GF-D8 (cell line): ENCODE data around the gene SLC15A4.
A peak's percentile ranks its signal among the peaks of the same experiment; 100 is the strongest.
"Not testable (repeated sequence)": the region's sequence is repeated elsewhere in the genome, so short reads cannot be mapped to it uniquely, and the experiment has no call there.

Source experiments
- DNase-seq: peaks from one replicate; lab custom pipeline; 2025; lab: John Stamatoyannopoulos, UW

Gene SLC15A4

DNA sequence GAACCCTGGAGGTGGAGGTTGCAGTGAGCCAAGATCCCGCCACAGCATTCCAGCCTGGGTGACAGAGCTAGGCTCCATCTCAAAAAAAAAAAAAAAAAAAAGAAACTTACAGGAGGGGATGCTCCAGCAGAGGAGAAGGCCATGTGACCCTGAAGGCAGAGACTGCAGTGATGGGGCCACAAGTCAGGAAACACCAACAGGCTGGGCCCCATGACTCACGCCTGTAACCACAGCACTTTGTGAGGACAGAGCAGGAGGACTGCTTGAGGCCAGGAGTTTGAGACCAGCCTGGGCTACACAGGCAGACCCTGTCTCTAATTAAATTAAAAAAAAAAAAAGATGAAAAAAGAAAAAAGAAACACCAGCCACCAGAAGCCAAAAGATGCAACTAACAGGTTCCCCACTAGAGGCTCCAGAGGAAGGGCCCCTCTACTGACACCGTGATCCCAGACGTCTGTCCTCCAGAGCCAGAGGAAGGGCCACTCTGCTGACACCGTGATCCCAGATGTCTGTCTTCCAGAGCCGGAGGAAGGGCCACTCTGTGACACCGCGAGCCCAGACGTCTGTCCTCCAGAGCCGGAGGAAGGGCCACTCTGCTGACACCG, 20.4 kb upstream of the SLC15A4 start:
- no peak for DNase-seq

- DNase-seq = no peak
Observed at GRCh38 chr12:128843538-128843937, 19.8 kb upstream of the SLC15A4 start.

- DNase-seq = no peak
Observed at GRCh38 chr12:128842579-128842978, 18.8 kb upstream of the SLC15A4 start.

- DNase-seq = no peak
Observed at GRCh38 chr12:128840862-128841468, 17.2 kb upstream of the SLC15A4 start.

GRCh38 chr12:128839885-128840284, 16.1 kb upstream of the SLC15A4 start:
- DNase-seq = not testable (repeated sequence)

- DNase-seq = no peak
Observed at GRCh38 chr12:128833418-128833817, 9.7 kb upstream of the SLC15A4 start.

- peak; percentile 50 for DNase-seq
Observed at GRCh38 chr12:128830505-128830893, 6.7 kb upstream of the SLC15A4 start.

- DNase-seq = no peak
Observed at GRCh38 chr12:128829861-128830504, 6.2 kb upstream of the SLC15A4 start.

GRCh38 chr12:128827724-128828123, 4.0 kb upstream of the SLC15A4 start:
- DNase-seq = no peak

DNA sequence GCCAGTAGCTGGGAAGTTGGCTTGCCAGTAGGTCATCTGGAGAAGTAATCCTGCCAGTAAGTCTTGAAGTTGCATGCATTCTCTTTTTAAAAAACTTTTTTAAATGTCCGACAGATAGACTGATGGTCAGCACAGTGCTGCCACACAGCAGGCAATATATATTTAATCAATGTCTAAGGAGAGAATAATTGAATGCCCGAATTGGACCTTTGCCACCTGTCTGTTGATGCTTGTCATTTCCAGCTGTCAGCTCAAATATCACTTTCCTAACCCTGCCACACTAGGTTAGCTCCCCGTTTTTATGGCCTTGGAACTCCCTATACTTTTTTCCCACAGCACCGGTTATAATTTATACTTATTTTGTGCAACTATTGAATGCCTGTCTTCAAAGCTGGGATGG, 2.1 kb upstream of the SLC15A4 start:
- no peak for DNase-seq

DNA sequence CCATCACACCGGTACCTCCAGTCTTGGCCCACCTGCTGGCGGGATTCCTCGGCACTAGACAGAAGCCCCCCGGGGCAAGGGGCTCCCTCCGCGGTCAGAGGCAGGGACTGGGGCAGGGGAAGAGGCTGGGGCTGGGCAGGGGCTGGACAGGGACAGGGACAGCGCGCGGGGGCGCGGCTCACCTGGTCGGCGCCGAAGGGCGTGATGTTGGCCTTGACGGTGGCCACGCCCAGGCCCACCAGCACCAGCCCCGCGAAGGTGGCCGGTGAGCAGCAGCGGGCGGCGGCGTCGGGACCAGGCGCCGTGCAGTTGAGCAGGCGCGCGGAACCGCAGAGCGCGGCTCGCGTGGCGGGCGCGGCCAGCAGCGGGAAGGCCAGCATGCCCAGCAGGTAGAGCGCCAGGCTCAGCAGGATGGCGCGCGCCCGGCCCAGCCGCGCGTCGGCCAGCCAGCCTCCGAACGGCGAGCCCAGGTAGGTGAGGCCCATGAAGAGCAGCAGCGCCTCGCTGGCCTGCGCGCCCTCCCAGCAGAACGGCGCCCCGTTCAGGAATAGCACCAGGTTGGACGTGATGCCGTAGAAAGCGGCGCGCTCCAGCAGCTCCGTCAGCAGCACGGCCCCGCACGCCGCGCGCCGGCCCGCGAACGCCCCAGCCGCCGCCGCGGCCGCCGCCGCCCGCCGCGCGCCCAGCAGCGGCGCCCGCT, 392 bp downstream of the SLC15A4 start:
- DNase-seq = no peak

- no peak for DNase-seq
Observed at GRCh38 chr12:128820723-128821432, 2.9 kb downstream of the SLC15A4 start.

- no peak for DNase-seq
Observed at GRCh38 chr12:128820253-128820652, 3.5 kb downstream of the SLC15A4 start.

GRCh38 chr12:128819293-128820144, 4.2 kb downstream of the SLC15A4 start:
- DNase-seq = no peak

GRCh38 chr12:128818065-128819022, 5.4 kb downstream of the SLC15A4 start:
- DNase-seq = no peak

GRCh38 chr12:128817111-128818015, 6.4 kb downstream of the SLC15A4 start:
- no peak for DNase-seq

GRCh38 chr12:128816643-128816920, 7.2 kb downstream of the SLC15A4 start:
- no peak for DNase-seq

DNA sequence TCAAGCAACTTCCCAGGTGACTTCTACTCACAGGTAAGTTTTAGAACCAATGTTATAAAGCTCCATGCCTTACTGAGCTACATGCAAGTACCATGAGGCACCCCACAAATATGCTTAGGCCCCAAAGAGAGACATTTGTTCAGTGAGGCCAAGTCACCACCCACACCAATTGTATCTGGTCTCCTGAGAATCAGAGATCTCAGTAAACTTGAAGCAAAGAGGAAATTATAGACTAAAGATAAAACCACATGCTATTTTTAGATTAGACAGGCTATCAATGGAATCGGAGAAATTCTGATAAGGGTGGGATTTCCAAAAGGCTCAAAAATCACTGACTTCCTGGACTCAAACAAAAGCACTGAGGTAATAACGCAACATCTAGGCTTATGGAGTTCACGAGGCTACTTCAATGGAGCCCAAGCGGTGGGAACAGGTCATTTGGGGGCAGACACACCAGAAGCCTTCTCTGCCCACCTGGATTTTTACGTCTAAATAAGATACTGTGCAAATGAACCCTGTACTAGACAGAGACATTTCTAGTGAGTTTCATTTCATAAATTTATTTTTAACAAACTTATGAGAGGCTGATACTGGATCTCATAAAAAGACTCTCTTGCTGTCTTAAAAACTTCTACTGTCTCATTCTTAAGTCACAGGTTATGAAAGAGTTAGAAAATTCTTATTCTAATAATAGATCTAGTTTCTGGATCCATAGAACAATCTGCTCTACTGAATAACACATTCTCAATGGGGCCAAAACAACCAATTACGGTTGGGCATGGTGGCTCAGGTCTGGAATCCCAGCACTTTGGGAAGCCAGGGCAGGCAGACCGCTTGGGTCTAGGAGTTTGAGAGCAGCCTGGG, 7.7 kb downstream of the SLC15A4 start:
- DNase-seq = no peak
